GM20000 (cell line): Measurements from ENCODE around the gene NACC2.

Experiments used
- DNase-seq: peaks from one replicate; pipeline ENCODE4 v3.0.0; 2012; ENCODE audit warnings: low spot score
- CTCF ChIP-seq: IDR thresholded peaks from 2 replicates; pipeline ENCODE4 v1.5.1; 2012; ENCODE audit warnings: mild to moderate bottlenecking, control low read depth; ENCODE audit errors: extremely low read depth, missing control alignments

NACC2 gene

GRCh38 chr9:136001231-136001630 lies 93.9 kb downstream of the NACC2 start:
- no peak for TF ChIP-seq CTCF
- DNase-seq: no peak

- DNase-seq: no peak
- TF ChIP-seq CTCF: no peak
Measured at GRCh38 chr9:135998410-135999071, 96.5 kb downstream of the NACC2 start.

- no peak for DNase-seq
- no peak for TF ChIP-seq CTCF
Measured at GRCh38 chr9:135998016-135998380, 97.1 kb downstream of the NACC2 start.

- no peak for DNase-seq
- TF ChIP-seq CTCF: no peak
Measured at GRCh38 chr9:135997090-135998015, 97.7 kb downstream of the NACC2 start.

- DNase-seq: no peak
- TF ChIP-seq CTCF: no peak
Measured at GRCh38 chr9:135995816-135996215, 99.3 kb downstream of the NACC2 start.

GRCh38 chr9:135994501-135995192 lies 100.4 kb downstream of the NACC2 start:
- no peak for TF ChIP-seq CTCF
- no peak for DNase-seq
